Measurements from ENCODE around the gene FNDC3B.

Gene FNDC3B

GRCh38 chr3:172286548-172287148 lies 247.3 kb downstream of the FNDC3B start:
- no peak for DNase-seq (ENCODE audit: low read depth)

- DNase-seq (ENCODE audit: low read depth), result no peak
Measured at GRCh38 chr3:172287937-172288477, 248.6 kb downstream of the FNDC3B start.

- no peak for DNase-seq (ENCODE audit: low read depth)
Measured at GRCh38 chr3:172288651-172289050, 249.3 kb downstream of the FNDC3B start.

- DNase-seq (ENCODE audit: low read depth), result no peak
Measured at GRCh38 chr3:172289583-172289982, 250.2 kb downstream of the FNDC3B start.

- DNase-seq (ENCODE audit: low read depth), result no peak
Measured at GRCh38 chr3:172290457-172290856, 251.1 kb downstream of the FNDC3B start.

- DNase-seq (ENCODE audit: low read depth), result no peak
Measured at GRCh38 chr3:172291650-172292049, 252.3 kb downstream of the FNDC3B start.

- no peak for DNase-seq (ENCODE audit: low read depth)
Measured at GRCh38 chr3:172292422-172292821, 253.0 kb downstream of the FNDC3B start.

- no peak for DNase-seq (ENCODE audit: low read depth)
Measured at GRCh38 chr3:172293093-172293492, 253.7 kb downstream of the FNDC3B start.

GRCh38 chr3:172294223-172294806 lies 254.9 kb downstream of the FNDC3B start:
- no peak for DNase-seq (ENCODE audit: low read depth)

- no peak for DNase-seq (ENCODE audit: low read depth)
Measured at GRCh38 chr3:172296248-172296974, 257.0 kb downstream of the FNDC3B start.

- no peak for DNase-seq (ENCODE audit: low read depth)
Measured at GRCh38 chr3:172296975-172297332, 257.6 kb downstream of the FNDC3B start.

- DNase-seq (ENCODE audit: low read depth), result no peak
Measured at GRCh38 chr3:172298247-172298646, 258.9 kb downstream of the FNDC3B start.

GRCh38 chr3:172300187-172300586 lies 260.8 kb downstream of the FNDC3B start:
- DNase-seq (ENCODE audit: low read depth), result no peak

- no peak for DNase-seq (ENCODE audit: low read depth)
Measured at GRCh38 chr3:172300862-172301261, 261.5 kb downstream of the FNDC3B start.

GRCh38 chr3:172302203-172302602 lies 262.8 kb downstream of the FNDC3B start:
- DNase-seq (ENCODE audit: low read depth), result no peak

GRCh38 chr3:172303181-172303580 lies 263.8 kb downstream of the FNDC3B start:
- DNase-seq (ENCODE audit: low read depth), result no peak

GRCh38 chr3:172303941-172304558 lies 264.7 kb downstream of the FNDC3B start:
- DNase-seq (ENCODE audit: low read depth), result no peak

- DNase-seq (ENCODE audit: low read depth), result no peak
Measured at GRCh38 chr3:172305552-172305951, 266.2 kb downstream of the FNDC3B start.

GRCh38 chr3:172305974-172306373 lies 266.6 kb downstream of the FNDC3B start:
- DNase-seq (ENCODE audit: low read depth), result no peak

GRCh38 chr3:172307141-172307560 lies 267.8 kb downstream of the FNDC3B start:
- DNase-seq (ENCODE audit: low read depth), result no peak

- DNase-seq (ENCODE audit: low read depth), result no peak
Measured at GRCh38 chr3:172309059-172309458, 269.7 kb downstream of the FNDC3B start.

- no peak for DNase-seq (ENCODE audit: low read depth)
Measured at GRCh38 chr3:172309741-172310427, 270.5 kb downstream of the FNDC3B start.

Data from activated gamma-delta T cell treated with anti-CD3 and anti-CD28 coated beads, Interleukin-2, amount 50 U/mL, for 16 hours (primary cell).